Activated CD8-positive, alpha-beta memory T cell treated with anti-CD3 and anti-CD28 coated beads, Interleukin-2, amount 50 U/mL, for 4 hours (primary cell): Measurements from ENCODE around the gene NKG7.

ENCODE experiments used
- DNase-seq: peaks from one replicate; pipeline ENCODE4 v3.0.0-alpha.2; 2020

The NKG7 gene

GRCh38 chr19:51333836-51334460 lies 38.5 kb downstream of the NKG7 start:
- DNase-seq: no peak

GRCh38 chr19:51331716-51332115 lies 40.7 kb downstream of the NKG7 start:
- DNase-seq: no peak

GRCh38 chr19:51331193-51331592 lies 41.3 kb downstream of the NKG7 start:
- DNase-seq: no peak

- no peak for DNase-seq
These were observed 42.1 kb downstream of the NKG7 start for GRCh38 chr19:51330366-51330765.

- DNase-seq: no peak
These were observed 43.0 kb downstream of the NKG7 start for GRCh38 chr19:51329411-51329810.

GRCh38 chr19:51327066-51328001 lies 45.1 kb downstream of the NKG7 start:
- DNase-seq: peak; percentile 33

GRCh38 chr19:51326216-51327065 lies 46.0 kb downstream of the NKG7 start:
- DNase-seq: no peak

- no peak for DNase-seq
These were observed 47.1 kb downstream of the NKG7 start for GRCh38 chr19:51325161-51325976.

GRCh38 chr19:51324167-51324481 lies 48.3 kb downstream of the NKG7 start:
- DNase-seq: no peak

GRCh38 chr19:51323481-51324166 lies 48.8 kb downstream of the NKG7 start:
- no peak for DNase-seq

- no peak for DNase-seq
These were observed 50.7 kb downstream of the NKG7 start for GRCh38 chr19:51321799-51322198.
